ENCODE measurements around the gene CCDC127. TPM values are rescaled to one million over a fixed set of nuclear protein-coding genes. Genes with fewer than 3 reads are reported as not detected.

CCDC127 gene
- total RNA-seq, 1 donor from 2014 or later = 8.8 TPM

DNA sequence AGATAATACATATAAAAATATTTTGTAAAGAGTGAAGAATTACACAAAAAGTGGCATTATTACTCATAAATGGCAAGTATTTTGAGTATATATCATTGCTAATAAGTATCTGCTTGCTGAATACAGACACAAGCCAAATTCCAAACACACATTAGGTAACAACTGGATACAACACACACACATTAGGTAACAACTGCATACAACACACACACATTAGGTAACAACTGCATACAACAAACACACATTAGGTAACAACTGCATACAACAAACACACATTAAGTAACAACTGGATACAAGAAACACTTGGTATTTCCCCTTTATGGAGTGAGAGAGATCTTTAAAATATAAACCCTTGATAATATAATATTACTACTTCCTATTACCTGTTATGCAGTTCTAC, 13.5 kb downstream of the CCDC127 start:
- Mint-ChIP-seq H3K36me3 (ENCODE audit: low read depth, unreplicated experiment) (peaks cover 11% of the 10 kb centered on the region), H3K4me3 (ENCODE audit: unreplicated experiment) (no peak overlapping the region), H3K27ac (ENCODE audit: unreplicated experiment) (no peak overlapping the region), H3K4me1 (ENCODE audit: low read depth, unreplicated experiment) (peaks cover 16% of the 10 kb centered on the region), H3K27me3 (ENCODE audit: low read depth, unreplicated experiment) (no peaks in the 10 kb centered on the region), H3K9me3 (ENCODE audit: unreplicated experiment) (no peaks in the 10 kb centered on the region)
- H2AFZ ChIP-seq (ENCODE audit: low read depth, low read length) = no peak overlapping the region
- no peak overlapping the region for H3K27ac ChIP-seq (ENCODE audit: low read depth, low read length)
- no peak for TF ChIP-seq EZH2 (IDR thresholded peaks at IDR 0.05; ENCODE audit: insufficient read depth, low read length)
- TF ChIP-seq, protein P1, sequence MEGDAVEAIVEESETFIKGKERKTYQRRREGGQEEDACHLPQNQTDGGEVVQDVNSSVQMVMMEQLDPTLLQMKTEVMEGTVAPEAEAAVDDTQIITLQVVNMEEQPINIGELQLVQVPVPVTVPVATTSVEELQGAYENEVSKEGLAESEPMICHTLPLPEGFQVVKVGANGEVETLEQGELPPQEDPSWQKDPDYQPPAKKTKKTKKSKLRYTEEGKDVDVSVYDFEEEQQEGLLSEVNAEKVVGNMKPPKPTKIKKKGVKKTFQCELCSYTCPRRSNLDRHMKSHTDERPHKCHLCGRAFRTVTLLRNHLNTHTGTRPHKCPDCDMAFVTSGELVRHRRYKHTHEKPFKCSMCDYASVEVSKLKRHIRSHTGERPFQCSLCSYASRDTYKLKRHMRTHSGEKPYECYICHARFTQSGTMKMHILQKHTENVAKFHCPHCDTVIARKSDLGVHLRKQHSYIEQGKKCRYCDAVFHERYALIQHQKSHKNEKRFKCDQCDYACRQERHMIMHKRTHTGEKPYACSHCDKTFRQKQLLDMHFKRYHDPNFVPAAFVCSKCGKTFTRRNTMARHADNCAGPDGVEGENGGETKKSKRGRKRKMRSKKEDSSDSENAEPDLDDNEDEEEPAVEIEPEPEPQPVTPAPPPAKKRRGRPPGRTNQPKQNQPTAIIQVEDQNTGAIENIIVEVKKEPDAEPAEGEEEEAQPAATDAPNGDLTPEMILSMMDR (IDR thresholded peaks at IDR 0.05; ENCODE audit: insufficient read depth, low read depth, low read length) = no peak
- H3K9ac ChIP-seq (ENCODE audit: low read length) = no peak overlapping the region
- peaks cover 77% of the 10 kb centered on the region for H4K20me1 ChIP-seq (ENCODE audit: insufficient read depth, low read length)
- H3K4me3 ChIP-seq (ENCODE audit: insufficient read depth, low read depth, low read length) = no peak overlapping the region
- no peak overlapping the region for H3K4me2 ChIP-seq (ENCODE audit: low read length)
- H3K36me3 ChIP-seq (ENCODE audit: insufficient read depth, low read length) = no peaks in the 10 kb centered on the region
- FAIRE-seq (no peak), DNase-seq (ENCODE audit: low read depth) (no peak)
- no peaks in the 10 kb centered on the region for H3K9me3 ChIP-seq (ENCODE audit: insufficient read depth, low read depth, low read length)
- H3K79me2 ChIP-seq (ENCODE audit: insufficient read depth, low read length) = peaks cover 34% of the 10 kb centered on the region
- H3K27me3 ChIP-seq (ENCODE audit: insufficient read depth, low read length) = no peaks in the 10 kb centered on the region
- H3K4me1 ChIP-seq (ENCODE audit: insufficient read depth, low read length) = peaks cover 23% of the 10 kb centered on the region

GRCh38 chr5:204001-204400, 14.0 kb downstream of the CCDC127 start:
- DNase-seq (ENCODE audit: low read depth) (no peak), FAIRE-seq (no peak)
- Histone ChIP-seq H4K20me1 (ENCODE audit: insufficient read depth, low read length) (peaks cover 79% of the 10 kb centered on the region), H3K79me2 (ENCODE audit: insufficient read depth, low read length) (peaks cover 34% of the 10 kb centered on the region), H3K27me3 (ENCODE audit: insufficient read depth, low read length) (no peaks in the 10 kb centered on the region), H3K4me2 (ENCODE audit: low read length) (no peak overlapping the region), H3K9me3 (ENCODE audit: insufficient read depth, low read depth, low read length) (no peaks in the 10 kb centered on the region), H3K27ac (ENCODE audit: low read depth, low read length) (no peak overlapping the region), H3K36me3 (ENCODE audit: insufficient read depth, low read length) (no peaks in the 10 kb centered on the region), H3K4me1 (ENCODE audit: insufficient read depth, low read length) (peaks cover 23% of the 10 kb centered on the region), H2AFZ (ENCODE audit: low read depth, low read length) (no peak overlapping the region), H3K9ac (ENCODE audit: low read length) (no peak overlapping the region), H3K4me3 (ENCODE audit: insufficient read depth, low read depth, low read length) (no peak overlapping the region)
- Mint-ChIP-seq H3K9me3 (ENCODE audit: unreplicated experiment) (no peaks in the 10 kb centered on the region), H3K4me1 (ENCODE audit: low read depth, unreplicated experiment) (peaks cover 16% of the 10 kb centered on the region), H3K4me3 (ENCODE audit: unreplicated experiment) (no peak overlapping the region), H3K36me3 (ENCODE audit: low read depth, unreplicated experiment) (peaks cover 11% of the 10 kb centered on the region), H3K27me3 (ENCODE audit: low read depth, unreplicated experiment) (no peaks in the 10 kb centered on the region), H3K27ac (ENCODE audit: unreplicated experiment) (no peak overlapping the region)
- TF ChIP-seq EZH2 (IDR thresholded peaks at IDR 0.05; ENCODE audit: insufficient read depth, low read length) = no peak
- TF ChIP-seq, protein P1 (IDR thresholded peaks at IDR 0.05; ENCODE audit: insufficient read depth, low read depth, low read length) = no peak

GRCh38 chr5:203246-203930, 14.6 kb downstream of the CCDC127 start:
- H3K9me3 Mint-ChIP-seq (ENCODE audit: unreplicated experiment) = peaks cover 2% of the 10 kb centered on the region
- H3K9ac ChIP-seq (ENCODE audit: low read length) = no peak overlapping the region
- no peaks in the 10 kb centered on the region for H3K36me3 ChIP-seq (ENCODE audit: insufficient read depth, low read length)
- H2AFZ ChIP-seq (ENCODE audit: low read depth, low read length) = no peak overlapping the region
- no peaks in the 10 kb centered on the region for H3K9me3 ChIP-seq (ENCODE audit: insufficient read depth, low read depth, low read length)
- H3K36me3 Mint-ChIP-seq (ENCODE audit: low read depth, unreplicated experiment) = peaks cover 13% of the 10 kb centered on the region
- no peak for TF ChIP-seq EZH2 (IDR thresholded peaks at IDR 0.05; ENCODE audit: insufficient read depth, low read length)
- TF ChIP-seq, protein P1 (IDR thresholded peaks at IDR 0.05; ENCODE audit: insufficient read depth, low read depth, low read length) = no peak
- no peaks in the 10 kb centered on the region for H3K27me3 ChIP-seq (ENCODE audit: insufficient read depth, low read length)
- H3K27me3 Mint-ChIP-seq (ENCODE audit: low read depth, unreplicated experiment) = no peaks in the 10 kb centered on the region
- no peak overlapping the region for H3K27ac Mint-ChIP-seq (ENCODE audit: unreplicated experiment)
- H3K4me2 ChIP-seq (ENCODE audit: low read length) = no peak overlapping the region
- H3K4me1 ChIP-seq (ENCODE audit: insufficient read depth, low read length) = peaks cover 23% of the 10 kb centered on the region
- H3K4me1 Mint-ChIP-seq (ENCODE audit: low read depth, unreplicated experiment) = peaks cover 16% of the 10 kb centered on the region
- no peak overlapping the region for H3K4me3 Mint-ChIP-seq (ENCODE audit: unreplicated experiment)
- peaks cover 73% of the 10 kb centered on the region for H4K20me1 ChIP-seq (ENCODE audit: insufficient read depth, low read length)
- no peak for DNase-seq (ENCODE audit: low read depth)
- no peak overlapping the region for H3K27ac ChIP-seq (ENCODE audit: low read depth, low read length)
- H3K79me2 ChIP-seq (ENCODE audit: insufficient read depth, low read length) = peaks cover 27% of the 10 kb centered on the region
- H3K4me3 ChIP-seq (ENCODE audit: insufficient read depth, low read depth, low read length) = no peak overlapping the region
- no peak for FAIRE-seq
